Measurements from ENCODE around the gene TMEM150C. TPM values are rescaled to one million over a fixed set of nuclear protein-coding genes. Genes with fewer than 3 reads are reported as not detected.
"Not testable (repeated sequence)": the region's sequence is repeated elsewhere in the genome, so short reads cannot be mapped to it uniquely, and the experiment has no call there.

The TMEM150C gene
- total RNA-seq, 2 experiments from 2014 or later: not detected

GRCh38 chr4:82493721-82494425, 67.9 kb downstream of the TMEM150C start:
- H3K36me3 Mint-ChIP-seq: no peaks in the 10 kb centered on the region
- no peaks in the 10 kb centered on the region for H3K4me1 Mint-ChIP-seq
- no peaks in the 10 kb centered on the region for H3K9me3 Mint-ChIP-seq (ENCODE audit: low read depth)
- ATAC-seq (no peak), DNase-seq (no peak)
- H3K4me3 Mint-ChIP-seq: no peak overlapping the region
- CTCF ChIA-PET: no interaction called here
- H3K27me3 Mint-ChIP-seq: no peaks in the 10 kb centered on the region
- no peak overlapping the region for H3K27ac Mint-ChIP-seq

GRCh38 chr4:82491251-82491960, 70.4 kb downstream of the TMEM150C start:
- Mint-ChIP-seq H3K27me3 (no peaks in the 10 kb centered on the region), H3K36me3 (no peaks in the 10 kb centered on the region), H3K4me3 (no peak overlapping the region), H3K27ac (no peak overlapping the region), H3K4me1 (no peaks in the 10 kb centered on the region), H3K9me3 (ENCODE audit: low read depth) (no peaks in the 10 kb centered on the region)
- CTCF ChIA-PET: no interaction called here
- no peak for ATAC-seq
- DNase-seq: no peak

DNA sequence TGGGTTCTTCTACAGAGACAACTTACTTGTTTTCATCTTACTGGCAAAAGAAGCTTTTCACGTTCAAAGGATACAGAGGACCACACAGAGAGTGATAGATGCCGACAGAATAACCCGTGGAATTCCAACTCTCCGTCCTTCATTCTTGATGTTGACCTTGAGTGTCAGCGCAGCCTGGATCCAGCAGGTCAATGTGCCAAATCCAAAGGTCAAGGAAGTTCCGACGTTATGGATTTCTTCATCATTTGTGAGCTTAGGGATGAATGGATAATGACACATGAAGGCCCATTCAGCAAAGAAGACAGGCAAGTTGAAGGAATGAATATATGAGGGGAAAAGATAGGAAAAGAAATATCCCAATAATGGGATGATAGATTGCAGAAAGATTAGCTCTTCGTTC, 71.8 kb downstream of the TMEM150C start:
- ATAC-seq (no peak), DNase-seq (no peak)
- CTCF ChIA-PET: no interaction called here
- Mint-ChIP-seq H3K27me3 (no peaks in the 10 kb centered on the region), H3K4me1 (no peaks in the 10 kb centered on the region), H3K36me3 (no peaks in the 10 kb centered on the region), H3K27ac (no peak overlapping the region), H3K9me3 (ENCODE audit: low read depth) (no peaks in the 10 kb centered on the region), H3K4me3 (no peak overlapping the region)

- CTCF ChIA-PET: no interaction called here
Measured at GRCh38 chr4:82489076-82489475, 72.7 kb downstream of the TMEM150C start.

GRCh38 chr4:82484996-82485783, 76.6 kb downstream of the TMEM150C start:
- H3K27ac Mint-ChIP-seq: no peak overlapping the region
- CTCF ChIA-PET: no interaction called here
- no peak overlapping the region for H3K4me3 Mint-ChIP-seq
- DNase-seq (no peak), ATAC-seq (no peak)
- peaks cover 4% of the 10 kb centered on the region for H3K36me3 Mint-ChIP-seq
- no peaks in the 10 kb centered on the region for H3K9me3 Mint-ChIP-seq (ENCODE audit: low read depth)
- no peaks in the 10 kb centered on the region for H3K4me1 Mint-ChIP-seq
- H3K27me3 Mint-ChIP-seq: no peaks in the 10 kb centered on the region

More at GRCh38 chr4:82489076-82489475, 72.7 kb downstream of the TMEM150C start:
- Mint-ChIP-seq H3K27ac (no peak overlapping the region), H3K4me1 (no peaks in the 10 kb centered on the region), H3K27me3 (no peaks in the 10 kb centered on the region), H3K36me3 (peaks cover 1% of the 10 kb centered on the region), H3K9me3 (ENCODE audit: low read depth) (no peaks in the 10 kb centered on the region), H3K4me3 (no peak overlapping the region)
- DNase-seq (no peak), ATAC-seq (no peak)

DNA sequence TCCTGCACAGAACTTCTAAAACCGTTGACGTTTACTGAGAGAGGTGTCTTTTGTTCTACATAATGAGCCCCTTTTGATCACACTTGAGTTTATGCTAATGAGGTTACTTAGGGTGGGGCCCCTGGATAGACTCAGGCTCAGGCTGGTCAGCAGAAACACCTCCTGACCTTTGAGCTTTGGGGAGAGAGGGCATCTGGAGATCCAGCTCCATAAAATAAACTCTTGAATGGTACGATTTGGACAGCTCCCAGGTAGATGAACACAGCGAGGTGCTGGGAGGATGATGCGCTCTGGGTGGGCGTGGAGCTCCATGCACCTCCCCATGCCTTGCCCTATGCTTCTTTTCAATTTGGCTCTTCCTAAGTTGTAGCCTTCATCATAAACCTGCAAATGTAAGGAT, 79.4 kb downstream of the TMEM150C start:
- no peaks in the 10 kb centered on the region for H3K4me1 Mint-ChIP-seq
- DNase-seq: no peak
- no peaks in the 10 kb centered on the region for H3K27me3 Mint-ChIP-seq
- H3K27ac Mint-ChIP-seq: no peak overlapping the region
- H3K9me3 Mint-ChIP-seq (ENCODE audit: low read depth): no peaks in the 10 kb centered on the region
- ATAC-seq: no peak
- H3K36me3 Mint-ChIP-seq: peaks cover 4% of the 10 kb centered on the region
- CTCF ChIA-PET: no interaction called here
- H3K4me3 Mint-ChIP-seq: no peak overlapping the region

- Mint-ChIP-seq H3K9me3 (ENCODE audit: low read depth) (no peaks in the 10 kb centered on the region), H3K4me1 (no peaks in the 10 kb centered on the region), H3K27me3 (no peaks in the 10 kb centered on the region), H3K4me3 (no peak overlapping the region), H3K27ac (no peak overlapping the region), H3K36me3 (peaks cover 4% of the 10 kb centered on the region)
- ATAC-seq: no peak
- no peak for DNase-seq
- CTCF ChIA-PET: no interaction called here
Measured at GRCh38 chr4:82481506-82481840, 80.3 kb downstream of the TMEM150C start.

DNA sequence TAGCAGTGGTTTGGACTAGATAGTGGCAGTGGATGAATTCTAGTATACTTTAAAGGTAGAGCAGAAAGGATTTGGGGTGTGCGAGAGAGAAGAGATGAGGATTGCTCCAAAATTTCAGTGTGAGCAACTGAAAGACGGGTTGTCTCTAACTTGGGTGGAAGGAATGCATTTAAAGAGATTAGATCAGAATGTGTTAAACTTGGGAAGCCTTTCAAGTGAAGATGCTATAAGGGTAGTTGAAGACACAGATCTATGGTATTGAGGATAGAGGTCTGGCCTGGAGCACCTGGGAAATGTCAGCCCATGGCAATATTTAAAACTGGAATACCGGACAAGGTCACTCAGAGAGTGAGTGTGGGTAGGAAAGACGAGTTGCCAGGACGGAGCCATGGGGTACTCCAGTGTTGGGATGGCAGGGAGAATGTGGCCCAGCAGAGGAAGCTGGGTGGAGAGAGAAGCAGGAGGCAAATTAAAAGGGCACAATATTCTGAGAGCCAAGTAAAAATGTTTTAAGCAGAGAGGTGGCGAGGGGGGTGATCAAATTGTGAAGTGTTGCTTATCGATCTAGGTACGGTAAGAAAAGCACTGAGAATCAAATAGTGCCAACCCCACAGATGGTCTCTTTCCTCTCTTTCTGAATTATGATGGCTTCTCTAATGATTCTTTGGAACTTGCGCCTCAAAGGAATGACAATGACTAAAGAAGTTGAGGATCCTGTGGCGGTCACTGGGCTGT, 80.8 kb downstream of the TMEM150C start:
- CTCF ChIA-PET: no interaction called here
- H3K4me1 Mint-ChIP-seq: no peaks in the 10 kb centered on the region
- no peak overlapping the region for H3K27ac Mint-ChIP-seq
- H3K9me3 Mint-ChIP-seq (ENCODE audit: low read depth): no peaks in the 10 kb centered on the region
- no peak overlapping the region for H3K4me3 Mint-ChIP-seq
- DNase-seq (no peak), ATAC-seq (no peak)
- H3K36me3 Mint-ChIP-seq: peaks cover 4% of the 10 kb centered on the region
- H3K27me3 Mint-ChIP-seq: no peaks in the 10 kb centered on the region

GRCh38 chr4:82479562-82479961, 82.2 kb downstream of the TMEM150C start:
- Mint-ChIP-seq H3K27me3 (no peaks in the 10 kb centered on the region), H3K4me3 (no peak overlapping the region), H3K36me3 (peaks cover 6% of the 10 kb centered on the region), H3K27ac (no peak overlapping the region), H3K4me1 (no peaks in the 10 kb centered on the region), H3K9me3 (ENCODE audit: low read depth) (no peaks in the 10 kb centered on the region)
- CTCF ChIA-PET: no interaction called here
- ATAC-seq (no peak), DNase-seq (no peak)

DNA sequence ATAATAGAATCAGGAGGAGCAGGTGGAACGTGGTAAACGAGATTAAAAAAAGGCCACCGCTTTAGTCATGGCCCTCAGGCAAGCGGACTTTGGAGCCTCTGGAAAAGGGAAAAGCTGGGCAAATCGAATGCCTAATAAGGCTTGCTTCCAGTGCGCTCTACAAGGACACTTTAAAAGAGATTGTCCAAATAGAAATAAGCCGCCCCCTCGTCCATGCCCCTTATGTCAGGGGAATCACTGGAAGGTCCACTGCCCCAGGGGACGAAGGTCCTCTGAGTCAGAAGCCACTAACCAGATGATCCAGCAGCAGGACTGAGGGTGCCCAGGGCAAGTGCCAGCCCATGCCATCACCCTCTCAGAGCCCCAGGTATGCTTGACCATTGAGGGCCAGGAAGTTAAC, 84.3 kb downstream of the TMEM150C start:
- ATAC-seq; H3K9me3 Mint-ChIP-seq (ENCODE audit: low read depth); CTCF ChIA-PET: not testable (repeated sequence)

DNA sequence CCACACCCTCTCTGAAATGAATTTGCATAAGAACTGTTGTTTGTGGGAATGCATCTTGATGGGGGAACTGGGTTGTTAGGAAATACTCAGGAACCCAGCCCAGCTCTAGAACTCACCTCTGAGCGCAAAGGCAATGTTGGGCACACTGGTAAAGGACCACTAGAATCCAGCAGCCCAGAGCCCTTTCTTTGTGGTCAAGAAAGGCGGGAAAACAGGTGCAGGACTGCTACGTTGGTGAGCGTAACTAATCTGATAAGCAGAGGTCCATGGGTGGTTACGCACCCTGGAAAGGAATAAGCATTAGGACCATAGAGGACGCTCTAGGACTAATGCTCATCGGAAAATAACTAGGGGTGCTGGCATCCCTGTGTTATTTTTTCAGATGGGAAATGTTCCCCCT, 85.9 kb downstream of the TMEM150C start:
- ATAC-seq, CTCF ChIA-PET, H3K4me1 Mint-ChIP-seq: not testable (repeated sequence)

More for the DNA sequence above, 84.3 kb downstream of the TMEM150C start:
- not testable (repeated sequence) for H3K4me3 Mint-ChIP-seq, H3K27ac Mint-ChIP-seq, DNase-seq, H3K4me1 Mint-ChIP-seq, H3K36me3 Mint-ChIP-seq, H3K27me3 Mint-ChIP-seq

DNA sequence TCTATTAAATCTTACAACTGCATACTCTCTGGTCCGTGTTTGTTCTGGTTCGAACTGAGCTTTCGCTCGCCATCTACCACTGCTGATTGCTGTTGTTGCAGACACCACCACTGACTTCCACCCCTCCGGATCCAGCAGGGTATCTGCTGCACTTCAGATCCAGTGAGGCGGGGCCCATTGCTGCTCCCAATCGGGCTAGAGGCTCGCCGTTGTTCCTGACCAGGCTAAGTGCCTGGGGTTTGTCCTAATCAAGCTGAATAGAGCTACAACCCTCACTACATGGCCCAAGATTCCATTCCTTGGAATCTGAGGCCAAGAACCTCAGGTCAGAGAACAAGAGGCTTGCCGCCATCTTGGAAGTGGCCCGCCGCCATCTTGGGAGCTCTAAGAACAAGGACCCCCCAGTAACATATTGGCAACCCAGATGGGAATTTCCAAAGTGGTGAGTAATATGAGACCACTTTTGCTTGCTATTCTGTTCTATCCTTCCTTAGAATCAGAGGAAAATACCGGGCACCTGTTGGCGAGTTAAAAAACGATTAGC, 88.1 kb downstream of the TMEM150C start:
- Mint-ChIP-seq H3K4me3 (no peak overlapping the region), H3K4me1 (no peaks in the 10 kb centered on the region), H3K27me3 (no peaks in the 10 kb centered on the region), H3K27ac (no peak overlapping the region), H3K9me3 (ENCODE audit: low read depth) (no peaks in the 10 kb centered on the region), H3K36me3 (peaks cover 2% of the 10 kb centered on the region)
- CTCF ChIA-PET: no interaction called here
- no peak for ATAC-seq
- no peak for DNase-seq

More for the DNA sequence above, 85.9 kb downstream of the TMEM150C start:
- H3K27ac Mint-ChIP-seq; H3K9me3 Mint-ChIP-seq (ENCODE audit: low read depth); H3K4me3 Mint-ChIP-seq; H3K36me3 Mint-ChIP-seq; H3K27me3 Mint-ChIP-seq; DNase-seq: not testable (repeated sequence)

DNA sequence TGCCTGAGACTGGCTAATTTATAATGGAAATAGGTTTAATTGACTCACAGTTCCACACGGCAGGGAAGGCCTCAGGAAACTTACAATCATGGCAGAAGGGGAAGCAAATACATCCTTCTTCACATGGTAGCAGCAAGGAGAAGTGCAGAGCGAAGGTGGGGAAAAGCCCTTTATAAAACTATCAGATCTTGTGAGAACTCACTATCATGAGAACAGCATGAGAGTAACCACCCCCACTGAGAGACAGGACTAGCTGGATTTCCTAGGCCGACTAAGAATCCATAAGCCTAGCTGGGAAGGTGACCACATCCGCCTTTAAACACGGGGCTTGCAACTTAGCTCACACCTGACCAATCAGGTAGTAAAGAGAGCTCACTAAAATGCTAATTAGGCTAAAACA, 88.7 kb downstream of the TMEM150C start:
- H3K9me3 Mint-ChIP-seq (ENCODE audit: low read depth); H3K4me1 Mint-ChIP-seq; DNase-seq; CTCF ChIA-PET; H3K27me3 Mint-ChIP-seq; ATAC-seq; H3K4me3 Mint-ChIP-seq; H3K36me3 Mint-ChIP-seq; H3K27ac Mint-ChIP-seq: not testable (repeated sequence)

Data from activated CD8-positive, alpha-beta memory T cell treated with anti-CD3 and anti-CD28 coated beads, Interleukin-2, amount 10 ng/mL, durations not matched to agents 7 days and 5 days (primary cell).